ENCODE measurements around the gene ADORA2A.

Gene ADORA2A

GRCh38 chr22:24419475-24419850 is 7.9 kb upstream of the ADORA2A start:
- DNase-seq: no peak

GRCh38 chr22:24420072-24420976 is 7.1 kb upstream of the ADORA2A start:
- no peak for DNase-seq

GRCh38 chr22:24420977-24421343 is 6.4 kb upstream of the ADORA2A start:
- DNase-seq: no peak

GRCh38 chr22:24421428-24421931 is 5.9 kb upstream of the ADORA2A start:
- DNase-seq: no peak

- DNase-seq: no peak
These were observed 5.2 kb upstream of the ADORA2A start for GRCh38 chr22:24422102-24422665.

- DNase-seq: no peak
These were observed 3.8 kb upstream of the ADORA2A start for GRCh38 chr22:24423519-24424000.

GRCh38 chr22:24424001-24424900 is 3.1 kb upstream of the ADORA2A start:
- no peak for DNase-seq

- no peak for DNase-seq
These were observed 2.3 kb upstream of the ADORA2A start for GRCh38 chr22:24424901-24425775.

GRCh38 chr22:24426436-24426835 is 963 bp upstream of the ADORA2A start:
- no peak for DNase-seq

- DNase-seq: no peak
These were observed 424 bp upstream of the ADORA2A start for GRCh38 chr22:24426851-24427499.

- no peak for DNase-seq
These were observed 1.5 kb downstream of the ADORA2A start for GRCh38 chr22:24428751-24429410.

GRCh38 chr22:24429411-24430365 is 2.3 kb downstream of the ADORA2A start:
- DNase-seq: peak; percentile 66

- no peak for DNase-seq
These were observed 3.3 kb downstream of the ADORA2A start for GRCh38 chr22:24430431-24431308.

- no peak for DNase-seq
These were observed 4.1 kb downstream of the ADORA2A start for GRCh38 chr22:24431309-24432034.

GRCh38 chr22:24432059-24432853 is 4.9 kb downstream of the ADORA2A start:
- no peak for DNase-seq

- no peak for DNase-seq
These were observed 5.8 kb downstream of the ADORA2A start for GRCh38 chr22:24433001-24433827.
